Inflammatory macrophage (primary cell): ENCODE results near the gene UROS.

Experiments
- DNase-seq, 2 donors: peaks; one replicate each; pipeline ENCODE4 v3.0.0-alpha.2; 2020 to 2022
- total RNA-seq, 18 experiments: gene quantifications; one replicate each; lab custom pipeline; 2026; ENCODE audit warnings: mixed read lengths in 6 of 18, inconsistent platforms in 2 of 18; lab: John Stamatoyannopoulos, UW

Gene UROS
- total RNA-seq = 17.7 to 59.5 (median 42.9) reads per million in 18 experiments

GRCh38 chr10:125822878-125823662, at the start of gene UROS, which contains the start of gene BCCIP:
UROS (minus strand) TSS chr10:125823258; CDS start chr10:125816499, 6,759 bp downstream.
BCCIP (plus strand) TSS chr10:125823546; CDS start chr10:125823558, 12 bp downstream.
- peak; percentile 88 to 94 for DNase-seq

DNA sequence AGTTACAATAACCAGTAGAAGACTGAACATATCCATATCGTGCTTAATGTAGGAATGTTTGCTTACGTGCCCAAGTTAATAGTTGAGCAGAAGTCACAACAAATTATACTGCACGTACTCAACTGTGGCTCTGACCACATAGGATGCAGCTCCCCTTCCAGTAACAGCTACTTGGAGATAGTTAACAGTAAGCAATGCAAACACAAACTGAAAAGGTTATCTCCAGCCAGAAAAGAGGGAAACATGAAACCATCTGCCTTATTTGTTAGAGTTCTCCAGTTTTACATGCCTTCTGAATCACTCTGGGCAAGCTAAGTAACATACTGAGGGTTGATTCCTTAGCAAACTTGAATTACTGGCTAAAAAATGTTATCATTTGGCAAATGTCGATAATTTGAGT, 48.3 kb upstream of the UROS start:
- DNase-seq = no peak

DNA sequence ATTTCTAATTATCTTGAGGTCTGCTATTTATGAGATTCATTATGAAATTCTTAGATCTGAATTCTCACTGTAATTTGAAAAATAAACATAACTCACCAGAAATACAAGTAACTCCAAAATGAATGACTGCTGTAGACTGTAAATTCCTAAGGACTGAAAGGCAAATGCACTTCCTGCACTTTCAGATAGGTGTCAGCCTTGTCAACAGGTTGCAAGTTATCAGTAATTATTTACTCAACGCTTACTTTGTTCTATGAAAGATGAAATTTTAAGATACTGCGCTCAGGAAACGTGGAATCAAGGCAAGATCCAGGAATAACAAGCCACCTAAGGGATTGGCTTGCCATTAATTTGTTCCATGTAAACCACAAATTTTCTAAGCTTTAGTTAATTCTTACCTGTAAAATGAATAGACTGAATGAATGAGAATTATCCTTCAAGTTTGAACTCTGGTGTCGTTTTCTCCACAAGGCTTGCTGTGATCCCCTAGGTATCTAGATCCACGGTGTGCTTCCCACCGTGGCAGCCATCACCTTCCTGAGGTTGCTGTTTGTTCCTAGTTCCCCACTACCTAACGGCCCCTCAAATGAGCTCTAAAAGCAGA, 45.4 kb upstream of the UROS start:
- peak; percentile 19 to 37 for DNase-seq

DNA sequence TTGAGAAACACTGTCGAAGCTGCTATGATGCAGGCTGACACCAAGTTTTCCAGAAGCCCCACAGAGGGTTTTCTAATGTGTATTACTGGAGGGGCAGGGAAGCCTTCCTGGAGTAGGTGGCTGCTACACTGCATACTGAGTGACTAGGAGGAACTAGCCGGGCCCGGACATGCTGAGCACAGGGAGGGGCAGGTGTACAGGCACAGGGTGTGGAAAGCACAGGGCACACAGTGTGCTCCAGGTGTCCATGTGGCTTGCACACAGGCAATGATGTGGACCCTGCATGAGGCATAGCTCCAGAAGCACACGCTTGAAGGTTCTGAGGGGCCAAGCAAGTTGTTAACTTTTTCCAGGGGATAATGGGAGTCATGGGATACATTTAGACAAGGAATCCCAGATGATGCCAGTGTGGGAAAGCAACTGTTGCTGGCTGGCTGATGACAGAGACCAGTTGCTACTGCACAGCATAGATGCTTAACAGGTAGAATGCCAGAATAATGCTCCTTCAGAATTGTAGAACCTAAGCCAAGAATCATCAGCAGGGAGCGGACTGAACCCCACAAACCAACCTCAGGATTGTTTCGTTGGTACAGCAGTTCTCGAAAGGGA, 43.5 kb upstream of the UROS start:
- no peak for DNase-seq

GRCh38 chr10:125865120-125865519, 42.1 kb upstream of the UROS start:
- no peak for DNase-seq

- DNase-seq = peak in 1 of 2 donors; percentile 18
Observed at GRCh38 chr10:125859128-125859817, 36.2 kb upstream of the UROS start.

- no peak for DNase-seq
Observed at GRCh38 chr10:125857185-125857760, 34.2 kb upstream of the UROS start.

- no peak for DNase-seq
Observed at GRCh38 chr10:125852487-125852886, 29.4 kb upstream of the UROS start.

DNA sequence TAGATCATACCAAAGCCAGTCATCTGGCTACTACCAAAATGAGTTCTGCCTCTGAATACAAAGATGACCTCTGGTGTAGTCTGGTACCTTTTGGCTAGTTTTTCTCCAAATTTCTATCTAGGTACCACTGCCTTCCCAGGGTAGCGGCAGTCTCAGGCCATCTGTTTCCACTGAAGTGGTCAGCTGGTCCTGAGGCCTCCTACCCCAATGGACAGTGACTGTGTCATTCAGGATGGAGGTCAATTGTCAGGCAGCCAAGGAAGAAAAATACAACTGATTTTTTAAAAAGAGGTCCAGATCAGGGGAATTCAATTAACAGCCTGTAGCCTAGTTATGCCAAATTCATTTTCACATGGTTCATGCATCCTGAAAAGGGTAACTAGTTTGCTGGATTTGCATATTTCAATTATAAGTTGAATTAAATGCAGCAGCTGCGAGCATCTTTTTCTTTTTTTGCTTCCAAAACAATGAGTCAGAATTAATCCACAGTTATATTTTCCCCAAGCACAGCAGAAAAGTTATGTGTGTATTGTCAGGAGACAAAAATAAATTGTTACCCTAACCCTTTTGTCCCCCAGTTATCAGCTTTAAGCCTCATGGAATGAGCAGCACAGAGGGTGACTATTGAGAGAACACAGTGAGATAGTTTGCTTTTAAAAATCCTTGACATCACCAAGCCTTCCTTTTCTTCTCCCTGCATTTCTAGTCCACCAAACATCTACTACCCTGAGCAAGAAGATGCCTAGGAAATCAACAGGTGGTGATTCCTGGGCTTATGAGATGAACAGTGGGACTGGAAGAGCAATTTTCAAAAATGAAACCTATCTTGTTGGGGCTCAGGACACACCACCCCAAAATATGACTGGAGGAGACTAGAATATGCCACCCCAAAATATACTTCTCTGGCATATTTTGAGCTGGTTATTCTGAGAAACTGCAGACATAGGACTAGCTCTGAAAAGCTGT, 28.0 kb upstream of the UROS start:
- DNase-seq = no peak

GRCh38 chr10:125849448-125849847, 26.4 kb upstream of the UROS start:
- no peak for DNase-seq

- no peak for DNase-seq
Observed at GRCh38 chr10:125848857-125849256, 25.8 kb upstream of the UROS start.

DNA sequence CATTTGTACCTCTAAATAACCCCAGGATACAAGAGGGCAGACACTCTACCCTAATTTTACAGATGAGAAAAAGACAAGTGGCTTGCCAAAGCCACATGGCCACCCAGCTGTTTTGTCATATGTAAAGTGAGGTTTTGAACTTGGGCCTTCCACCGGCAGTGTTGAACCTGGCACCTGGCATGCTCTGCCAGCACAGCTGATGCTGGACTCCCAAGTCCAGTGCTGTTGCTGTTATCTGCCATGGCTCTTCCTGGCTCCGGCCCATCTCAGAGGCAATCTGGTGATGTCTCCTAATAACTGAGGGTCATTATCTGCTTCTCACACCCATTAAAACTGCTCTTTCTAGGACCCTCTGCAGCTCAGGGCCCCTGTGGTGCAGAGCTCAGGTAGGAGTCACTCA, 25.3 kb upstream of the UROS start:
- DNase-seq = no peak

DNA sequence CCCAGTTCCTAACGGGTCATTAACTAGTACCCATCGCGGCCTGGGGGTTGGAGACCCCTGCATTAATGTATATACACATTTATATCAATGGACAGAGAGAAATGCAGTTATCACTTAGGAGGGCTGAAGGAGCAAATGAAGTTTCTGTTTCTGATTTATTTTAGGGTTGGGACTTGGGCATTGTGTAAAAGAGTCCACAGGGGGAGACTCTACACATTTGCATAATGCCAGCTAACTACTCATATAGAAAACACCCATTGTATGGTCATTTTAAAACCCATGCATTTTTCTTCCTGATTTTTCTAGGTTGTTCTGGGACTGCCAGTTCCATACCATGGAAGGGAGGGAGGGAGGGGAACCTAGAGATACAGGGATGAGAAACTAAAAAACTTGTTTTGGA, 23.8 kb upstream of the UROS start:
- DNase-seq = no peak

GRCh38 chr10:125845617-125846016, 22.6 kb upstream of the UROS start:
- no peak for DNase-seq

DNA sequence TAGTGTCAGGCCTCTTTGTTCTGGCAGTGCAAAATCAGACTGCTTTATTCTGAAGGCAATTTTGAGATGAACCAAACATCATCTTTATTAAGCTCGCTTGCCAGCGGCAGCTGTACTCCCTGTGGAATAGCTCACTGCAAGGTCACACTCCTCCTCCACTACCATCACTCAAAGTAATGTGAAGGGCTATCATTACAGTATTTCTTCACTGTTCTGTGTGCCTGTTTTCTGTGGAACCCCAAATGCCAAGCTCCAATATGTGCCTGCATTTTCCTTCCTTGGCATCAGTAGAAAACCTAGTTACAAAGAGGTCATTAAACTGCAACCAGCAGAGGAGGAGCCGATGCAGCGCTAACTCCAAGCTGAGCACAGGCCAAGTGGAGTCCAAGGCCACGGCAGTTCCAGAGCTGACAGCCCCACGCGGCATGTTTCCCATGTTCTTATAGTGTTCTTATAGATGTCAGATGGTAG, 21.7 kb upstream of the UROS start:
- no peak for DNase-seq

- no peak for DNase-seq
Observed at GRCh38 chr10:125843603-125844329, 20.7 kb upstream of the UROS start.

GRCh38 chr10:125840955-125841354, 17.9 kb upstream of the UROS start:
- no peak for DNase-seq

GRCh38 chr10:125840406-125840805, 17.3 kb upstream of the UROS start:
- DNase-seq = no peak

DNA sequence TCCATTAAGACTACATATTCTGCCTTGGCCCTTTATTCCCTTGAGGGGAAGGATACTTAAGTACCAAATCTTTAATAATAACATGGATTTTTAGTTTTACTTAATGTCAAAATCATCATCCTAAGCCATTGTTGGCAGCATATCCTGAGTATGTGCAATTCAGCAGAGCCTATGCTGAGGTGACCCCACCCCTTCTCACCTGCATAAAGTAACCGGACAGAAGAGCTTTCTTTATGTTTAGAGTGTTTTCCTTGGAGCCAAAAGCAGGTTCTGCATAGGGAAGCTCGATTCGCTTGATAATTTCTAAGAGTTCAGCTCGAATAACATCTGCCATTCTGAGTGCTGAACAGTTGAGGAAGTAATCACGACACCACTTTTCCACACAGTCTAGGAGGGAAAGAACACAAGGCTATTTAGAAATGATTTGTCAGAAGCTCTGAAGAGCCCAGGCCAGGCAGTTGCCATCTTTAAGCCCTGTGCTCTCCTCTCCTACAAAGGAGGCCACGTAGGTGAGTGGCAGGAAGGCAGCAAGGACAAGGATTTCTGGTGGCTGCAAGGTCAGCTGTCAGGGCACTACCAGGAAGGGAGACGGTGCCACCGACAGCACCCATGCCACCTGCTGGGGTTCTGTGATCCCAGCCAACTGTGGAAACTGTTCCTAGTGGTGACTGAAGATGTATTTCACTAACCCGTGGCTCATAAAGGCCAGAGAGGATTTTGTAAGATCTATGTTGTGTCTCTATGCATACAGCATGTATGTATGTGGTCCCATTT, 15.9 kb upstream of the UROS start:
- no peak for DNase-seq

- DNase-seq = no peak
Observed at GRCh38 chr10:125836746-125837145, 13.7 kb upstream of the UROS start.
